HG03565 (cell line): Measurements from ENCODE around the gene PNP.
"Not testable (repeated sequence)": the region's sequence is repeated elsewhere in the genome, so short reads cannot be mapped to it uniquely, and the experiment has no call there.

Source experiments
- ATAC-seq: cut with Tn5 transposase; IDR thresholded peaks from one replicate; pipeline ENCODE4 v1.9.1; 2021; ENCODE audit warnings: mild to moderate bottlenecking, moderate library complexity; ENCODE audit not compliant: unreplicated experiment

Gene PNP

DNA sequence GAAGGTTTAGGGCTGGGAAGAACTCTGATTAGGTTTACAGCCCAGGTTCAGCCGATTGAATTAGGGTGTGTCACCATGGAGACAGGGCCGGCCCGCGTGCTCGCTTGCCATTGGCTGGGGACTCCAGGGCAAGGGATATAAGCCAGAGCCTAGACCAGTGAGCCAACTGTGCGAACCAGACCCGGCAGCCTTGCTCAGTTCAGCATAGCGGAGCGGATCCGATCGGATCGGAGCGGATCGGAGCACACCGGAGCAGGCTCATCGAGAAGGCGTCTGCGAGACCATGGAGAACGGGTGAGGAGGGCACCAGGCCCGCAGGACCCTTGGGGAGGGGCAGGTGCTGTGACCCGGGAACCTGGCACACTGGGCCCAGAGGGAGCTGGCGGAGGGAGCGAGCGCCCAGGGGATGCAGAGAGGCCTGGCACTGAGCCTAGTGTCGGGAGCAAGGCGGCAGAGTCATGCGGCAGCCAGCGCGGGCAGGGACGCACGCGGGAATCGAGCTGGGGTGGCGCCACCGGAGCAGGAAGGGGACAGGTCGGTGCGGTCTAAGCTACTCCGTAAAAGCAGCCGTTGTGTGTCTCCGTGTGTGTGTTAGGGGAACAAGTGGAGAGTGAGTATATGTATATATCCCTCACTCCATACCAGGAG is at the start of gene PNP:
TSS of gene PNP (plus strand) at position 165 of the 648 bp plus-strand sequence. CDS start at position 284, 119 bp downstream.
- ATAC-seq = peak; percentile 90

DNA sequence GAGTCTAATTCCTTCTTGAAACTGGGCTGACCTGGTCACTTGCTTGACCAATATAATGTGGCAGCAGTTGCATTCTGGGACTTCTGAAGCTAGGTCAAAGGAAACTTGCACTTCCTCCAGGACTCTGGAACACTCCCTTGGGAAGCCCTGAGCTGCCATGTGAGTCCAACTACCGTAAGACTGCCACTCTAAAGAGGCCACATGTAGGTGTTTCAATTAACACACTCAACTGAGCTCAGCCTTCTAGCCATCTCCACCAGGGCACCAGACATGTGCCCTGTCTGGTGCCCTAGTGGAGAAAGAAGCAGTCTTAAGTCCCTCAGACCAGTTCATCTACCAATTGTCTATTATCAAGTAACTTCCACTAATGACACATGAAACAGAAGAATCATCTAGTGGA is 49.8 kb upstream of the PNP start:
- no peak for ATAC-seq

DNA sequence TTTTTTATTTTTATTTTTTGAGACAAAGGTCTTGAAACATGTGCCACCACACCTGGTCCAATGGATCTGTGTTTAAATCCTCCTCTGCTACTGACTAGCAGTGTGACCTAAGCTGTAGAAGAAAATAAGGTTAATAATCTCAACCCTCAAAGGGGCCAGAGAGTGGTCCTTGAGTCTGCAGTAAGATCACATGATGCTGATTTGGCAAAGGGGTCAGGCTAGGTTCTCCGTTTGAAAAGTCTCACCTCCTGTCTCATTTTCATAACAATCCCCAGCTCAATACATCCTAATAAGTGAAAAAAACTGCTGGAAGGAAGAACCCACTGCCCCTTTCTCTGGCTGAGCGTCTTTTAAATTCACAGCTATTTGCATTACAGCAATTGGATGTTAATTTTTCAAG is 47.9 kb upstream of the PNP start:
- ATAC-seq = no peak

DNA sequence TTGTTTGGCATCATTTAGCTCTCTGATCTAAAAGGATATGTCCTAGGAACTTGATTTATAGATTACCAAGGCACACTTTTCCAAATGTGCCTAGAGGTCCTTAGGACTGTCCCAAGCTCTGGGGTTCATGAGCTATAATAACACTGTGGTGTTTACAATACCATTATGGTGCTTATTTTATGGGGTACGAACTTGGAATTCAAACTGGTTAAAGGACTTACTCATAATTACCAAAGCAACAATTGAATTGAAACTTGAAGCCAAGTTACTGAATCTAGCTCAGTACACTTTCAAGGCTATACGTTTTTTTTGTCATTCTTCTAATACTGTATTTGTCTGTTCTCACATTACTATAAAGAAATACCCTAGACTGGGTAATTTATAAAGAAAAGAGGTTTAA is 46.3 kb upstream of the PNP start:
- ATAC-seq = no peak

DNA sequence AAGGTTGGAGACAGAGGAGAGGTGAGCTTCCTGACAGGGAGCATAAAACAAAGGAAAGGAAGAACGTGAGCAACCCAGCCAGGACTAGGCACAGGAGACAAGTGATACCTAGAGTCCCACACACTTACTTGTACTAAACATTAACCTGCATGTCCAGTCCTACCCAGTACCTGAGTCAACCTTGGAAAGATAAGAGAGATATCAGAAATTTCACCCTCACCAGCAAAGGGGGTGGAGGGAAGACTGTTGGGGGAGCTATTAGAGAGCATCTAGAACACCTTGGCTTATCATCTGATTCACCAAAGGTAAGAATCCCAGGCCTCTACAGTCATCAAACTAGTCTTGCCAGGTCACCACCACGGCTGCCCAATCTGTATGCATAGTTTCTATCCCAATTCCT is 44.4 kb upstream of the PNP start:
- no peak for ATAC-seq

DNA sequence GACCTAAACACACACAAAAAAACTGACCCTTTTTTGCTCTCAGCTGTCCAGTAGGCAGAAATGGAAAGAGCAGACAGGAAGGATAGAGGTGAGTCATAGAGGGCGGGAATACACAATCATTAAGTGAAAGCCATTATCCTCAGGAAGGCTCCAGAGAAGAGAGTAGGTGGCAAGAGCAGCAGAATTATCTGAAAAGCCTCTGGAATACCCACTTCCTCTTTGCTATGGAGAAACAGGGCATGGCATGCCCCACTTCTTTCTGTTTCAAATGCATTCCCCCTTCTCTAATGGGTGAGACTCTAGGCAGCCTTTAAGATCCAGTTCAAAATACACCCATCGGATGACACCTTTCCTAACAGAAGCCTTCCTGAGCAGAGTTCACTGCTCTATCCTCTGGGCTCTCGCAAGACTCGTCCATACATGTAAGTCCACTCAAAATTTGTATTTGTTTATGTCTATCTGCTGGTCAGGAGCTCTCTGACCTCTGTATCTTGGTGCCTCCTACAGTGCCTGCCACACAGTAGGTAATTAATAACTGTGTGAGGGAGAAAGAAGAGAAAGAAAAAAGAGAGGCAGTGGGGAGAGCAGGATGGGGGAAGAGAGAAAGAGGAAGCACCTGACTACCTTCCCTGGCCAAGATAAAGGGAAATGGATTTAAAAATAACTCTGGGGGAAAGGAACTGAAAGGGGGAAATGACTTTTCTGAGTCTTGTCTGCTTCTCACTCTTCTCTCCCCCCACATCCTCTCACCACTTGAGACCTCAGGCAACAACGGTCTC is 41.8 kb upstream of the PNP start:
- ATAC-seq = peak; percentile 65

DNA sequence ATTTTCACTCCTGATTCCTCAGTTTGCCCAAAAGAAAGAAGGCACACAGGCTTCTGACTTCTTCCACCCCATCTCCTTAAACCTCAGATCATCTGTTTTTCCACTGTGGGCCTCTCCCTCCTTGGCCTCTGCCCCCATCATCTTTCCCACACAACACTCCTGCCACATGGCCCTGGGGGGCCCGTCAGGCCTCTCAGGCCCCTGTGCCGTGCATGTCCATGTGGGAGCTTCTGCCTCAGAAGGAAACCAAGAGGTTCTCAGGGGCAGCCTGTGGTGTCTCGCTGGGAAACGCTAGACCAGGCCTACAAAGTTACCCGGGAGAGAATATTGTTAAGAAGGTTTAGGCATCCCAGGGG is 41.2 kb upstream of the PNP start:
- peak; percentile 20 for ATAC-seq

DNA sequence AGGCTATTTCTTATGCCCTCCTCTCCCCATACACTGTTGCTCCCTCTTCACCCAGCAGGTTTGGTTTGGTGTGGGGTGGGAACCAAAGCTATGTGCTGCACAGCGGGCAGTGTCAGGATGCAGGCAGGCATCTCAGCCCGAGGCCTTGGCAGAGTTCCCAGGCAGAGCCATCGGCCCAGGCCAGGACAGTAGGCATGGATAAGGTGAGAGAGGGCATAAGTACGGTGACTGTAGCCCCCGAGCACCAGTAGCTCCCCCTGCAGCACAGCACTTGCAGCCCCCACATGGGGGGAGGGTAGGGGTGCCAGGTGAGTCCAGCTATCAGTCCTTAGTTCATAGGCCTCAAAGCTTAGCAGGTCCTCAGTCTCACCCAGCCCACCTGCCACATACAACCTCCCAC is 40.4 kb upstream of the PNP start:
- no peak for ATAC-seq

DNA sequence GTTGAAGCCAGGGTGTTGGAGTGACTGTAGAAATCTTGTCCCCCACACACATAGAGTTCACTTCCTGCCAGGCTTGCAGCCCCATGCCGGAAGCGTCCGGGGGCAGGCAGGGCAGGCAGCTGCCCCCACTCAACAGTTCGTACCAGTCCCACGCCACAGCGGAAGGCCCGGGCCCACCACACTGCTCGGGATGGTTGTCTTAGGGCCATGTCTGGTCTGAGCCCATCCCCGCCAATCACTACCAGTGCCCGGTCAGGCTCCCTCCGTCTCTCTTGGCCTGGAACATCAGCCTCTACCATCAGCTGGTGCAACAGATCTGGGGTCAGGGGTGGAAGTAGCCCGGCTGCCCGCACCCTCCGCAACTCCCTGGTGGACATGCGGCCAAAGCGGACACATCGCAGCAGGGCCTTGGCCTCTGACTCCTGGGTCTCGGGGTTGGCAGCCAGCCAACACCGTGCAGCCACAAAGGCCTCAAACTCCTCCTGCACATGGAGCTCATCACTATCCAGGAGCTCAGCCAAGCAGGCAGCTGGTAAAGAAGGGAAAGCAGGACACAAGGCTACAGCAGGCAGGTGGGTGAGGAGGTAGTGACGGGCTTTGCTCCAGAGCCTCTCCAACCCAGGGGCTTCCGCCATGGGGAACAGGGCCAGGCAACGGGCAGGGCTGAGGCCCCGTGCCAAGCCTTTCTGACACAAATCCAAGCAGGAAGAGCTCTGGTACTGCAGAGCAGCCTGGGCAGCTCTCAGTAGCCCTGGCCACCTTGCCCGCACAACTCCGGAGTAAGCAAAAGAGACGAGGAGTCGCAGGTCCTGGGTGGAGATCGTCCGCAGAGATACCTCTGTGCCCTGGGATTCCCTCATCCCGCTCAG is 39.2 kb upstream of the PNP start:
- ATAC-seq = no peak

DNA sequence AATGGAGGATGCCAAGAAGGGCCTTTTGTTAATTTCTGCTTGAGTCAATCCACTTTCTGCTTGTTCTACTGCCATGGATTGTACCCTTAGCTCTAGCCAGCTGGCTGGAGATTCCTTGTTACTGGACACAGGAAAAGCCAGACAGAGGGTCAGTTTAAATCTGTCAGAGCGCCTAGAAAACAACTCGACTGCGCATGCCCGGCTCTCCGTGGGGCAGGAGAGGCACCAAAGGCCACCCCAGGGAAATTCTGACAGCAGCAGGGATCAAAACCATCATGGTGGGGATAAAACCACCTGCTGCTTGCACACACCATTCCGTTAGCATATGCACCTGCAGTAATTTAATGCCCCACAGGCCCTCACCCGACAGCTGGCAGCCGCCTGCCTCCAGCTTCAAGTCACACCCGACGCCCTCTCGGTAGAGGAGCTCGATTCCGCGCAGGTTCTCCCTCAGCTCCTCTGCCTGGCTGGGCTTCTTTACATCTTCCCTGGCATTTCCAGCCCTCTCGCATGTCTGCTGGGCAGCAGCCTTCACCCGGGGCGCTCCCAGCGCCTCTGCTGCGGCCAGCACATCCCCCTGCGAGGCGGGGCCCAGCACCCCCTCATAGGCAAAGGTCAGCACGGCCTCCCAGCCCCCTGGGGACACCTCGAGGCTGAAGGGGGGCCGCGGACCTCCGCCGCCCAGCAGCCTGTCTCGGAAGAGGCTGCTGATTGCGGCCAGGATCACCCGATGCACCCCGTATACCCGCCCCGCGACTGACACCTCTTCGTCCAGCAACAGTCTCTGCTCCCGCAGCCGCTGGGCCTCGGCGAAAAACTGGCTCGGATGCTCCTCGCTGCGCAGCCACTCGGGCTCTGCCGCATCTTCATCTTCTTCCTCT is 34.3 kb upstream of the PNP start:
- ATAC-seq = no peak

DNA sequence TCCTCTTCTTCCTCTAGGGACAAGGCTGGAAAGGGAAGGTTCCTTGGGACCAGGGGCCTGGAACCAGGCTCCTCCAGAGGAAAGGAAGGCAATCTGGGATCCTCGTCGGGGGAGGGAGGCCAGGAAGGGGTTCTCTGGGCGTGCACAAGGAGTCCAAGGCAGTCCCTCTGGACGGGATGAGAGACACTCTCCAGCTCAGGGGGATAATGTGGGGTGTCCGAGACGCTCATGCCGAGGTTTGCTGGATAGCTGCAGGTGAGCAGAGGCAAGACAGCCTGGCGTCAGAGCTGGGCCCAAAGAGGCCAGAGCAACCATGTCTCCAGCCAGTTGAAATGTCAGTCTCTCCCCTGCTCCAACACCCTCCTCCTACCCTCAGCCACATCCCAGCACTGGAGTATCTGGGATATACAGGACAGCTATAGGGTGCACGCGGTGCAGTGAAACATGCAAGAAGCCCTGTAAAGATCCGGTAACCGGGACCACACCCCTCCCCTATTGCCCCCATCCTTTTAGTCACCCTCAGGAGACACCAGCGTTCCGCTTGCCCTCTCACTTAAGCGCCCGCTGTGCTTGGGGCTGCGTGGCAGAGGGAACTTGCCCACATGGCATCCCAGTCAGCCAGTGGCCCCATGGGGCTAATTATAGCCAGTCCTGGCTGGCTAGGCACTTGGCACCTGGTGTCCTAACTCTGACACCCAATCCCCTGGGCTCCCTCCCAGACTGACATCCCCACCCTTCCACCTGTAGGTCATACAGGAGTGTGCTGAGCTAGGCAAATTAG is 33.4 kb upstream of the PNP start, which contains the start of gene KLHL33:
TSS of gene KLHL33 (minus strand) at position 585 of the 781 bp plus-strand sequence. CDS start at position 230, 355 bp downstream.
- ATAC-seq = no peak

DNA sequence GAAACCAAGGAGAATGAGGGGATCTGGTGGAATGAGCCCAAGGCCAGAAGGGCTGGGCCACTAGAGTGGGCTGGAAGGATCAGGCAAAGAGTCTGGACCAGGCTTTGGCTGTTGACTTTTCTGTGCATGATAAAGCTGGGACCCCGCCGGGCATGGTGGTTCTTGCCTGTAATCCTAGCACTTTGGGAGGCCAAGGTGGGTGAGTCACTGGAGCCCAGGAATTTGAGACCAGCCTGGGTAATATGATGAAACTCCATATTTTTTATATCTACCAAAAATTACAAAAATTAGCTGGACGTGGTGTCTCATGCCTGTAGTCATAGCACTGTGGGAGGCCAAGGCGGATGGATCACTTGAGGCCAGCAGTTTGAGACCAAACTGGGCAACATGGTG is 32.8 kb upstream of the PNP start:
- no peak for ATAC-seq

DNA sequence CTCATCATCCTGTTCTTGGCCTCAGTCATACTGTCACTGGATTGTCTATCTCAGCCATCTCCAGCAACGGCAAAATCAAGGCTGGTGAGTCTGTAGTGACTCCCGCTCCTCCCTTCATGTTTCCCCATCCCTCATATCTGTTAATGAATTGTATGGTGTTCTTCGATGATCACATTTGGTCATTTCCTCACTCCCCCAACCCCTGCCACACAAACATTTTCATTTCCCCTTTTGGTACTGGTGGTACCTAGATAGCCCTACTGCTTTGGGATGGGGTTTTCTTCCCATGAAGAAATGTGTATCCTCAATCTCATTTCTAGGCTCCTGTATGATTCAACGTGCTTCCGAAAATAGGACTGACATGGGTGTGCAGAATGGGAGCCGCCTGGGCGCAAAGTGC is 30.5 kb upstream of the PNP start:
- ATAC-seq = no peak

DNA sequence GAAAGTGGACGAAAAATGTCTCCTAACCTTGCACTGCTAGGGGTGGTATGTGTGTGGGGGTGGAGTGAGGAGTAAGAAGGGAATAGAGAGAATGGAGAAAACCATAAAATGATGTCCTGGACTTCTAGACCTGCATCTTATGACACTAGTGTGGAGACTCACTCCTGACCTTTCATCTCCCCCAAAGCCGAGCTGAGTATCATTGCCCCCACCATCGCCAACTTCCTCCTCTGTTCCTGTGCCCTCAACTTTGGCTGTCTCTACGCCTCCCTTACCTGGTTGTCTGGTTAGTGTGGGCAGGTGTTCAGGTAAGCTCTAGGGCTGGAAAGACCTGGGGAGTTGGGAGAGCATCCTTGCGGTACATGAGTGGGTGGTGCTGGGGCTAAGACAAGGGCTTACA is 28.7 kb upstream of the PNP start:
- ATAC-seq = no peak

DNA sequence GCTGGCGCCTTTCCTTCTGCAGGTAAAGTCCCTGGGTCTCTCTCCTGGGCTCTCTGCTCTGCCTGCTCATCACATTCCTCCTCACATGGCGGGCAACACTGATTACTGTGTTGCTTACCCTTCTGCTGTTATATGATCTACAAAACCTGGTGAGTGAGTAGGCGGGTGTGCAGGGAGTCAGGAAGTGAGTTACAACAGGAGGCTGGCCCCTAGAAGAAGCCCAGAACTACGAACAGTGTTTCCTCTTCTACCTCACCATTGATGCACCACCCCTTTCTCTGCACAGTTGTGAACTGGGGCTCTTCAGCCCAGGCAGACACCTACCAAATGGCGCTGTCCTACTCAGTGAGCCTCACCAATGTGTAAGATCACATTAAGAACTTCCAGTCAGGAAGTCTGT is 28.3 kb upstream of the PNP start:
- no peak for ATAC-seq

DNA sequence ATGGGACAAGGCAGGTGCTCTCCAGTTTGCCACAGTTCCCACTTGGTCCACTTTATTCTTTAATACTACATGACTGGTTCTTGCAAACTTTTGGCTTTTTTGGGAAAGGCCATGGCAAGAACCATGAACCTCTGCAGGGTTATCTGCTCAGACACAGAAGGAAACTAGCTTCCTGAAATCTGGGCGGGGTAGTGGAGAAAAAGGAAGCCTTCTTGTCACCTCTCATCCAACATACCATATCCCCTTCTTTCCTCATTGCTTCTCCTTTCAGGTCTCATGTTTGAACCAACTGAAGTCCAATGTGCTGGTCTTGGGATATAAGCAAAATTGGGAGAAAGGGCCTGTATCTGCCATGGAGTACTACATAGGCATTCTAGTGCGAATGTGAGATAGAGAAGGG is 27.7 kb upstream of the PNP start:
- ATAC-seq = no peak

DNA sequence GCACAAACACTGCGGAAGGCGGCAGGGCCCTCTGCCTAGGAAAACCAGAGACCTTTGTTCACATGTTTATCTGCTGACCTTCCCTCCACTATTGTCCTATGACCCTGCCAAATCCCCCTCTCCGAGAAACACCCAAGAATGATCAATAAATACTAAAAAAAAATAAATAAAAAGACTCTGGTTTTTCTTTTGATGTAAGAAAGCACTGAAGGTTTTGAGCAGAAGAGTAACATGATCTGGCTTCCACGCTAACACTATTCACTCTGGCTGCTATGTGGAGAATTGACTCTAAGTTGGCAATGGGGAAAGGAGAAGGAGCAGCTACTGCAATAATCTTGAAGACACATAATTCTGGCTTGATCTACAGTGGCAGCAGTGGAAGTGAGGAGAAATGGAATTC is 25.6 kb upstream of the PNP start:
- ATAC-seq = not testable (repeated sequence)

DNA sequence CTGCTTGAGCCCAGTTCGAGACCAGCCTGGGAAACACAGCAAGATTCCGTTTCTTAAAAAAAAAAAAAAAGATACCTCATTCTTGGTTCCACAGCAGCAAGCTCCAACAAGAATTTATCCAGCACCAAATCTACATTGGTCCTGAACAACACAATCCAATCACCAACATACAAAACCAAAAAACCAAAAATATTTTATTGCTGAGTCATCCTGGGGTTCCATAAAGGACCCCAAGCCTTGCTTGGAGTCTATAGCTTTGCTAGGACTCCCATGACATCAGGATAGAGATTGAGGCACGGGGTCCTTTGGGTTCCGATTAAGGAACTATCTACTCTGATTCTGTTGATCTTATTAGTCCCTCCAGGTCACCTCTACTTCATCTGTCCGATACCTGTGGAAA is 22.3 kb upstream of the PNP start:
- ATAC-seq = no peak

DNA sequence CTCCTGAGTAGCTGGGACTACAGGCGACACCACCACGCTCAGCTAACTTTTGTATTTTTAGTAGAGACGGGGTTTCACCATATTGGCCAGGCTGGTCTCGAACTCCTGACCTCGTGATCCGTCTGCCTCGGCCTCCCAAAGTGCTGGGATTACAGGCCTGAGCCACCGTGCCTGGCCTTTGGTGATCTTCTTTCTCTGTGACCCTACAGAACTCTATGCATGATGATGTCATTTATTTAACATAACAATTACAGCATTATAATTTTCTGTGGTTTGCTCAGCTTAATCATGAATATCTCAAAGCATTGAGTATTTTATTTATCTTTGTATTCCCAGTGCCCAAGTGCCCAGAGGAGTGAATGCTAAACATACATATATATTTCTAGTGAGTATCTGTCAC is 16.4 kb upstream of the PNP start:
- ATAC-seq = not testable (repeated sequence)
